ENCODE data around the gene DNASE1.

DNASE1 gene

GRCh38 chr16:3651461-3652372 lies 2.8 kb upstream of the DNASE1 start:
- Histone ChIP-seq H4K20me1 (ENCODE audit: insufficient read depth, low read length) (no peaks in the 10 kb centered on the region), H3K36me3 (replicated peaks; ENCODE audit: insufficient read depth, low read length) (no peaks in the 10 kb centered on the region), H3F3A (ENCODE audit: insufficient read depth, low read length) (no peaks in the 10 kb centered on the region), H3K27ac (ENCODE audit: low read length) (no peak overlapping the region), H3K4me1 (ENCODE audit: low read length) (no peaks in the 10 kb centered on the region), H3K79me2 (ENCODE audit: low read length) (no peaks in the 10 kb centered on the region), H3K9me2 (replicated peaks; ENCODE audit: insufficient read depth, low read length) (no peaks in the 10 kb centered on the region), H2AFZ (ENCODE audit: low read length) (no peak overlapping the region), H3K9ac (ENCODE audit: low read length) (no peak overlapping the region), H3K27me3 (replicated peaks; ENCODE audit: insufficient read depth, low read length) (no peaks in the 10 kb centered on the region), H3K4me3 (ENCODE audit: low read length) (no peak overlapping the region), H3K9me3 (replicated peaks; ENCODE audit: insufficient read depth, low read length) (no peaks in the 10 kb centered on the region), H3K4me2 (ENCODE audit: low read depth, low read length) (no peak overlapping the region)
- no peak for DNase-seq
- TF ChIP-seq, protein P1, sequence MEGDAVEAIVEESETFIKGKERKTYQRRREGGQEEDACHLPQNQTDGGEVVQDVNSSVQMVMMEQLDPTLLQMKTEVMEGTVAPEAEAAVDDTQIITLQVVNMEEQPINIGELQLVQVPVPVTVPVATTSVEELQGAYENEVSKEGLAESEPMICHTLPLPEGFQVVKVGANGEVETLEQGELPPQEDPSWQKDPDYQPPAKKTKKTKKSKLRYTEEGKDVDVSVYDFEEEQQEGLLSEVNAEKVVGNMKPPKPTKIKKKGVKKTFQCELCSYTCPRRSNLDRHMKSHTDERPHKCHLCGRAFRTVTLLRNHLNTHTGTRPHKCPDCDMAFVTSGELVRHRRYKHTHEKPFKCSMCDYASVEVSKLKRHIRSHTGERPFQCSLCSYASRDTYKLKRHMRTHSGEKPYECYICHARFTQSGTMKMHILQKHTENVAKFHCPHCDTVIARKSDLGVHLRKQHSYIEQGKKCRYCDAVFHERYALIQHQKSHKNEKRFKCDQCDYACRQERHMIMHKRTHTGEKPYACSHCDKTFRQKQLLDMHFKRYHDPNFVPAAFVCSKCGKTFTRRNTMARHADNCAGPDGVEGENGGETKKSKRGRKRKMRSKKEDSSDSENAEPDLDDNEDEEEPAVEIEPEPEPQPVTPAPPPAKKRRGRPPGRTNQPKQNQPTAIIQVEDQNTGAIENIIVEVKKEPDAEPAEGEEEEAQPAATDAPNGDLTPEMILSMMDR (IDR thresholded peaks at IDR 0.05; ENCODE audit: low read length): no peak
- TF ChIP-seq EZH2 (optimal IDR thresholded peaks at IDR 0.05; ENCODE audit: low read depth, low read length) (no peak), EZH2phosphoT487 (IDR thresholded peaks at IDR 0.05; ENCODE audit: low read length) (no peak)

DNA sequence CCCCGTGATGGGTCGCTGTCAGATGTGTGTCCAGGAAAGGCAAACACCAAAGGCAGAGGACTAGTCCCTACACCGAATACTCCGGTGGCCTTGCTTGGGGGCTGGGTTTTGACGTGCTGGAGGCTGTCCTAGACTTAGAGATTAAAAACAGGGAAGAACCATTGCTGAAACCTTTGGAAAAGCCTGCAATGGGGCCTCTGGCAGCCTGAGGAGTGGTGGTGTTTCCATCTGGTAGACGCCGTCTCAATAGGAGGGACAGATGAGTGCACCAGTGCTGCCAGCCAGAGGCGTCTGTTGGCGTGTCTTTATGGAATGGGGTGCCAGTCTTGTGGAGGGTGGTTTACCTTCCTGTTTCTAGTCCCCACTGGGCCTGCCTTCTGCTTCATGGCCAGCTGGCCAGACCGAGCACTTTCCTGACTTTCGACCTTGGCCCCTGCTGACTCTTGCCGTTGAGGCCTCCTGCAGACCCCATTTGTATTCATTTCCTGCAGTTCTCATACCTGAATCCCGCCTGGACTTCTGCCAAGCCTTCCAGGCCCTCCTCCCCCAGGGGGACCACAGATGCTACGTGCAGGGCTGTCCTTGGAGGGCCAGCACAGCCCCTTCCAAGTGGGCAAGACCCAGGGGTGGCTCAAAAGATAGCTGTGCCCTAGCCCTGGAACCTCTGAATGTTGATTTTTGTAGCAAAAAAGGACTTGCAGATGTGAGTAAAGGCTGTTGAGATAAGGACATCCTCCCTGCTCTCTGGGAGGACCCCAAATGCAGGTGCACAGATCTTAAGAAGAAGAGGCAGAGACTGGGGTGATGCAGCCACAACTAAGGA lies 1.9 kb upstream of the DNASE1 start:
- Histone ChIP-seq H4K20me1 (ENCODE audit: insufficient read depth, low read length) (no peaks in the 10 kb centered on the region), H3K79me2 (ENCODE audit: low read length) (no peaks in the 10 kb centered on the region), H3K36me3 (replicated peaks; ENCODE audit: insufficient read depth, low read length) (peaks cover 4% of the 10 kb centered on the region; the same call in 1 of the 2 replicates), H3K4me3 (ENCODE audit: low read length) (no peak overlapping the region), H2AFZ (ENCODE audit: low read length) (no peak overlapping the region), H3K27me3 (replicated peaks; ENCODE audit: insufficient read depth, low read length) (no peaks in the 10 kb centered on the region), H3K4me1 (ENCODE audit: low read length) (no peaks in the 10 kb centered on the region), H3K27ac (ENCODE audit: low read length) (no peak overlapping the region), H3K9me2 (replicated peaks; ENCODE audit: insufficient read depth, low read length) (no peaks in the 10 kb centered on the region), H3K9me3 (replicated peaks; ENCODE audit: insufficient read depth, low read length) (no peaks in the 10 kb centered on the region), H3K4me2 (ENCODE audit: low read depth, low read length) (no peak overlapping the region), H3K9ac (ENCODE audit: low read length) (no peak overlapping the region), H3F3A (ENCODE audit: insufficient read depth, low read length) (no peaks in the 10 kb centered on the region)
- no peak for DNase-seq
- TF ChIP-seq, protein P1 (IDR thresholded peaks at IDR 0.05; ENCODE audit: low read length): no peak
- TF ChIP-seq EZH2 (optimal IDR thresholded peaks at IDR 0.05; ENCODE audit: low read depth, low read length): no peak

GRCh38 chr16:3655030-3655395 lies 522 bp downstream of the DNASE1 start:
- no peaks in the 10 kb centered on the region for H4K20me1 ChIP-seq (ENCODE audit: insufficient read depth, low read length)
- no peak overlapping the region for H3K4me2 ChIP-seq (ENCODE audit: low read depth, low read length)
- no peak overlapping the region for H3K9ac ChIP-seq (ENCODE audit: low read length)
- no peak overlapping the region for H3K4me3 ChIP-seq (ENCODE audit: low read length)
- no peak overlapping the region for H3K27ac ChIP-seq (ENCODE audit: low read length)
- H3F3A ChIP-seq (ENCODE audit: insufficient read depth, low read length): no peaks in the 10 kb centered on the region
- no peaks in the 10 kb centered on the region for H3K79me2 ChIP-seq (ENCODE audit: low read length)
- no peaks in the 10 kb centered on the region for H3K9me3 ChIP-seq (replicated peaks; ENCODE audit: insufficient read depth, low read length)
- no peak for TF ChIP-seq EZH2 (optimal IDR thresholded peaks at IDR 0.05; ENCODE audit: low read depth, low read length)
- TF ChIP-seq, protein P1 (IDR thresholded peaks at IDR 0.05; ENCODE audit: low read length): no peak
- no peak for TF ChIP-seq EZH2phosphoT487 (IDR thresholded peaks at IDR 0.05; ENCODE audit: low read length)
- no peaks in the 10 kb centered on the region for H3K4me1 ChIP-seq (ENCODE audit: low read length)
- H3K9me2 ChIP-seq (replicated peaks; ENCODE audit: insufficient read depth, low read length): no peaks in the 10 kb centered on the region
- H3K27me3 ChIP-seq (replicated peaks; ENCODE audit: insufficient read depth, low read length): no peaks in the 10 kb centered on the region
- no peak overlapping the region for H2AFZ ChIP-seq (ENCODE audit: low read length)
- H3K36me3 ChIP-seq (replicated peaks; ENCODE audit: insufficient read depth, low read length): peaks cover 4% of the 10 kb centered on the region
- DNase-seq: no peak
